Measurements from ENCODE around the gene CCNJ.

GRCh38 chr10:96074776-96075175 lies 31.4 kb downstream of the CCNJ start:
- TF ChIP-seq EZH2 (IDR thresholded peaks at IDR 0.05; ENCODE audit: borderline replicate concordance, low read depth, low read length, severe bottlenecking): no peak
- no peak for TF ChIP-seq CTCF (IDR thresholded peaks at IDR 0.05; ENCODE audit: borderline replicate concordance, extremely low read depth, low read length, poor library complexity, severe bottlenecking)

All from DND-41 (cell line).